HuH-7.5 (cell line): ENCODE data around the gene TPP1.

Experiments used
- DNase-seq: peaks from one replicate; pipeline ENCODE4 v3.0.0; 2011; ENCODE audit warnings: low spot score

Gene TPP1

DNA sequence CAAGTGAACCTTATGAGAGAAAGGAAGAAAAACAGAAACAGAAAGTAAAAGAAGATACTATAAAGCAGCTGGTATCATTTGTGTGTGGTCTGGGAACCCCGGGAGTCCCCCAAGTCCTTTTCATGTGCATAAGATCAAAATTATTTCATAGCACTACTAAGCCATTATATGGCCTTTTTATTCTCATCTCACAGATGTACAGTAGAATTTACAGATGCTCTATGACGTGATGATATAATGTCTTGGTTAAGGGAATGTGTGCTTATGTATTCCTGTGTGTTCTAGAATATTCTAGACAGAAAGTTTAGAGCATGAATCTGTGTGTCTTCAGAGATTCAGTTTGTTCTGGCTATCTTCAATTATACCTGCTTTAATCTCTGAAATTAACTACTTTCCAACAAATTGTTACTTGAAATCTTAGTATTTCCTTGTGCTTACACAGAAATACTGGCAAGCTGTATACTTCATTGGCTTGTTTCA lies 8.6 kb upstream of the TPP1 start:
- no peak for DNase-seq

GRCh38 chr11:6626971-6627761 lies 7.9 kb upstream of the TPP1 start:
- DNase-seq: no peak

- no peak for DNase-seq
Measured at GRCh38 chr11:6625832-6626420, 6.7 kb upstream of the TPP1 start.

GRCh38 chr11:6625156-6625831 lies 6.1 kb upstream of the TPP1 start:
- DNase-seq: no peak

DNA sequence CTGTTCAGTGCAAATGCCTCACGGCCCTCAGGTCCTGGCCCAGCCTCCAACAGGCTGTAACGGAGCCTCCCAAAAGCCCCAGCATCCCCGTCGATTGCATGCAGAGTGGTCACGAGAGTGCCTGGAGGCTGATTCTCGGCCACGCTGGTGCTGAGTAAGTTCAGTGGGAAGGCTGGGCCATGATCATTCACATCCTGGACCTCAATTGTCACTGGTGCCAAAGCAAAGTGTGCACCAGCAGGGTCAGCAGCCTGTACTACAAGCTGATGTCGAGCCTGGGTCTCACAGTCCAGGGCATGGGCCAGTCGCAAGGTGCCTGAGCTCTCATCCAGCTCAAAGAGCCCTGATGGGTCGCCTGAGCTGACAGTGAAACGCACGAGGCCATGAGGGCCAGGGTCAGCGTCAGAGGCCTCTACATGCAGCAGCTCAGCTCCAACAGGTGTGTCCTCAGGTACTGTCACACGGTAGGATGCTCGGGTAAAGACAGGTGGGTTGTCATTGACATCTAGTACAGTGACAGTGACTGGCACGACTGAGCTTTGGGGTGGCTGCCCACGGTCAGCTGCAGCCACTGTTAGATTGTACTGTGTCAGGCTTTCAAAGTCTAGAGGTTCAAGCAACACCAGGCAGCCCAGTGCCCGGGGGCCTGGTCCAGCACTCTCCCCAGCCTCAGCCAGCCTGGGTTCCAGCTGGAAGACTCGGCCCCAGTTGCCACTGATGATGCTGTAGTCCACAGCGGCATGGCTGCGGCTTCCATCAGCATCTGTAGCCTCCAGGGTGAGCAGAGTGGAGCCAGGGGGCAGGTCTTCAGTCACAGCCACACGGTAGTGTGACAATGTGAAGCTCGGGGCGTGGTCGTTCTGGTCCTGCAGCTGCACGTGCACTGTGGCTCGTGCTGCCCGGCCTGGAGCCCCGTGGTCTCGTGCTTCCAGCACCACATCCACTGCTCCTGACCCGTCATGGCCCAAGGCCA lies 4.5 kb upstream of the TPP1 start:
- DNase-seq: no peak

DNA sequence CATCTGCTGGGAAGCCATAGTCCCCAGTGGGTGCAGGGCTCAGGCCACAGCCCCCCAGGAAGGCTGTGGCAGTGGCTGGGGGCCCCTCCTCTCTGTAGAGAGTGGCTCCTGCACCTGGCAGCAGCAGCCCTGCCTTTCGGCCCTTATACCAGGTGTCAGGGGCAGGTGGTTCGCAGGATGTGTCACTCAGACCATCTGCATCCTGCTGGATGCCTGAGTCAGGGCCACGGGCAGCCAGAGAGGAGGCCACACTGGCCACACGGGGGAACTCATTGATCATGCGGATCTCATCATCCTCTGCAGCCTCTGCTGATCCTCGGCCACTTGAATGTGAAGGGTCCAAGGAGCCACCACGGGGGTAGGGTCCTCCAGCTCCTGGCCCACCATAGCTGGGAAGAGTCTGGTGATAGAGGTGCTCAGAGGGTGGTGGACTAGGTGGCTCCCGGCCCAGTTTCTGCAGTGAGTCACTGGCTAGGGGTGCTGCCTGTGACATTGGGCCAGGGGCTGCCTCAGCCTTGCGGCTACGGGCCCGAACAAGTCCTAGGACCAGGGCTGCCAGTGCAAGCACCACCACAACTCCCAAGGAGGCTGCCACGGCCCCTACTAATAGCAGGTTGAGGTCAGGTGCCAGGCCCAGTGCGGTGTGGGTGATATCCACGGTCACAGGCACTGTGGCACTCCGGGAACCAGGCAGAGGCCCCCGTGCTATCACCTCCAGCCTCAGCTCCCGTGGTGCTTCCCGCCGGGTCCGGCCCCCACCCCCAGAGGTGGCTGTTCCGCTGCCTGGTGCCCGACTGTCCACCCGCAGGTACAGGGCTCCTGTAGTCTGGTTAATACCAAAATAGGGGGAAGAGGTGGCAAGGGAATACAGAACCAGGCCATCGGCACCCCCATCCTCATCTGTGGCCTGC lies 3.3 kb upstream of the TPP1 start:
- no peak for DNase-seq

DNA sequence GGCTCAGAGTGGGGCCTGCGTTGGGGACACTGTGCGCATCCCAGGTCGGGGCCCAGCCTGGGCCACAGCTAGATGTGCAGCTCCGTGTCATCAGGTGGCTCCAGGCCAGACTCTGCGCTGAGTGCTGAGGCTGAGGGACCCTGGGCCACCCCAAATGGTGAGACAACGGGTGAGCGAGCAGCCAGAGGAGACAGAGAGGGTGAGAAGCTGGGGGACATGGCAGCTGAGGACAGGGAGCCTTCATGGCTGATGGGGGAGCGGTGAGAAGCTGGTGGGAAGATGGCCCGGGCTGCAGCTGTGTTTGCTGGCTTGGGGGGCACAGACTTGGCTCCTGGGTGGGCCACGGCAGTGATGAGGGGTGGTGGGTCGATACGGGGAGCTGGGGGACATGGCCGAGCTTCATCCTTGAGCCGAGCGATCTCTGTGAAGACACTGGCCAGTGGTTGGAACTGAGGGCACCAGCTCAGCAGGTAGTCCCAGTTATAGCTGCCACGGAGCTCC lies 2.5 kb upstream of the TPP1 start:
- DNase-seq: no peak

- DNase-seq: no peak
Measured at GRCh38 chr11:6620636-6621035, 1.4 kb upstream of the TPP1 start.

GRCh38 chr11:6618117-6619003 lies 862 bp downstream of the TPP1 start:
- no peak for DNase-seq

GRCh38 chr11:6617315-6617781 lies 1.9 kb downstream of the TPP1 start:
- no peak for DNase-seq

GRCh38 chr11:6616596-6617250 lies 2.5 kb downstream of the TPP1 start:
- no peak for DNase-seq

GRCh38 chr11:6615882-6616585 lies 3.2 kb downstream of the TPP1 start:
- no peak for DNase-seq

DNA sequence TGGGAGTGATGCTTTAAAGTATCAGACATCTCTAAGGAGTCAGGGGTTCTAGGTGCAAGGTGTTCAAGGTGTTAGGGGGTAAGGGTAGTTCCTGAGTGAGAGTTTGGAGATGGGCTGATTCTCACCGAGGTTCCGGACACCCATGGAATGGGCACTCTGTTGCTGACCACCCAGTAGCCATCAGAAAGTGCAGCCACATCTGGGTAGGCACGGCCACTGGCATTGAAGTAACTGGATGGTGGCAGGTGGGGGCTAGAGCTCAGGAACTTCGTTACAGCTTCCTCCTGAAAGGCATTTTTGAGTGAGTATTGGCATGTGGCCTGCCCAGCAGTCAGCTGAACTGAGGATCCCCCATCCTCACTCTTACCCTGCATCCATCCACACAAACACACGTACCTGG lies 4.2 kb downstream of the TPP1 start:
- DNase-seq: no peak

DNA sequence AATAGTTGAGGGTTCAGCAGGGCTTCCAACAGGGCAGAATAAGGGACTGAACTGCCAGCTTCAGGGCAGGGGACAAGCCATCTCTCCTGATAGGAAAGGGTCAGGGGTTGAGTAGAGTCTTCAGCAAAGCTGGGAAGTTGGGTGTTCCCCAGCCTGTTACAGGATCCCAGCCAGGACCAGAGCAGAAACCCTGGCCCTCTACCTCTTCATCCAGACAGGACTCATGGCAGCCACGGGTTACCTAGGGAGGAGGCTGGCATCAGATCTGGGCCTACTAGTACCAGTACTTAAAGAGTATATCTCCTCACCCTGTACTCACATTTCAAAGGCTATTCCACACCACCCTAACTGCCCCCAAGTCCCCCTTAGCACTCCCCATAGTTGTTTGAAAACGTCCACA lies 4.8 kb downstream of the TPP1 start:
- DNase-seq: no peak

DNA sequence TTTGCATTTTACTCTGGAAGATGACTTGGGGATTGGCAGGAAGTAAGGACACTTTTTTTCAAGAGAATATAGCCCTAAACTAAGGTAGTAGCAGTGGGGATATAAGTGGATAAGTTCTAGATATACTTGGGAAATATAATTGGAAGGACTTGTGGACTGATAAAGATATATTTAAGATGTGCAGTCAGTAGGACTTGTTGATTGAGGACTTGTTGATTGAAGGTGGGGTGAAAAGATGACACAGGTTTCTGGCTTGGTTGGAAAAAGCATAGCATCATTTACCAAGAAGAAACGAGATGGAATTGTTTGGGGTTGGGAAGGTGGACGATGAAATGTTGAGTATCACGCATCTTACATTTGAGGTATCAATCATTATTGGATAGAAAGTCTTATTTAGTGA lies 5.7 kb downstream of the TPP1 start:
- no peak for DNase-seq

GRCh38 chr11:6612213-6613041 lies 6.8 kb downstream of the TPP1 start, which contains the start of gene TAF10:
Gene TAF10, minus strand, starts transcription at chr11:6612216. Its CDS starts 27 bp downstream, at chr11:6612189.
- DNase-seq: peak; percentile 80

DNA sequence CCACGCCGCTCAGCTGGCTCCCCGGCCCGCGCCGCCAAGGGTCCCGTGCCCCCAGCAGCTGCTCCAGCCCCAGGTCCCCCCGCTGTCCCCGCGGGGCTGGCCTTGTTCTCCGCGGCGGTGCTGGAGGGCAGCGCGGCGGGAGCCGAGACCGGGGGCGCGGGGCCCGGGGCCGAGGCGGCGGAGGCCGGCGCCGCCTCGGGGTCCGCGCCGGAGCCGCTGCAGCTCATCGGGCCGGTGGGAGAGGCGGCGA lies 7.3 kb downstream of the TPP1 start:
- DNase-seq: no peak
